IMR-90 (cell line): Measurements from ENCODE around the gene TAPT1. TPM values are rescaled to one million over a fixed set of nuclear protein-coding genes. Genes with fewer than 3 reads are reported as not detected.

Source experiments
- ATAC-seq: fragments of 200-7000 bp; cut with Tn5 transposase; 2 replicates; pipeline ENCODE4 v1.9.1; 2020; ENCODE audit warnings: low read depth, mild to moderate bottlenecking, moderate library complexity
- BruUV-seq: library from RNA; stranded (reverse); fragments of 400-500 nt; replicated peaks from 2 replicates; lab custom pipeline; 2021; lab: Mats Ljungman, UMichigan
- CTCF ChIA-PET: fragments of 300-600 bp; formaldehyde crosslinking; extraction: SDS; loops from one replicate; lab custom pipeline; 2021; ENCODE audit warnings: antibody characterized with exemption; lab: Yijun Ruan, JAX
- POLR2A ChIA-PET: fragments of 300-600 bp; sonication (Branson Sonifier 250); formaldehyde crosslinking; loops from one replicate; lab custom pipeline; 2022; ENCODE audit warnings: antibody characterized with exemption; ENCODE audit not compliant: unreplicated experiment; lab: Charles Lee
- DNase-seq: peaks from one replicate; pipeline ENCODE4 v3.0.0; 2013
- H2AFZ ChIP-seq: replicated peaks from 2 replicates; pipeline ENCODE3; 2013; ENCODE audit warnings: low read length, mild to moderate bottlenecking; ENCODE audit not compliant: poor library complexity
- H2AK5ac ChIP-seq: 2 replicates; pipeline ENCODE4 v1.6.1; 2013; ENCODE audit warnings: low read depth, low read length, inconsistent platforms
- H2AK9ac ChIP-seq: replicated peaks from 2 replicates; pipeline ENCODE3; 2013; ENCODE audit warnings: mild to moderate bottlenecking, low read depth, low read length, moderate library complexity; ENCODE audit not compliant: poor library complexity
- H2BK120ac ChIP-seq: 2 replicates; pipeline ENCODE4 v1.6.1; 2013; ENCODE audit warnings: low read depth, low read length, inconsistent platforms
- H2BK15ac ChIP-seq: 3 replicates; pipeline ENCODE4 v1.6.1; 2013; ENCODE audit warnings: low read depth, low read length, inconsistent platforms
- H2BK20ac ChIP-seq: 2 replicates; pipeline ENCODE4 v1.6.1; 2013; ENCODE audit warnings: low read depth, mild to moderate bottlenecking, inconsistent platforms, low read length, moderate library complexity
- H2BK5ac ChIP-seq: 2 replicates; pipeline ENCODE4 v1.6.1; 2013; ENCODE audit warnings: mild to moderate bottlenecking, low read depth, low read length, inconsistent platforms; ENCODE audit not compliant: poor library complexity, severe bottlenecking
- H3K14ac ChIP-seq: replicated peaks from 2 replicates; pipeline ENCODE4 v1.6.1; 2013; ENCODE audit warnings: low read depth, low read length, inconsistent platforms
- H3K18ac ChIP-seq: 2 replicates; pipeline ENCODE4 v1.6.1; 2013; ENCODE audit warnings: low read depth, low read length, control low read depth
- H3K23ac ChIP-seq: 2 replicates; pipeline ENCODE4 v1.6.1; 2013; ENCODE audit warnings: low read depth, low read length, inconsistent platforms
- H3K27ac ChIP-seq: 2 replicates; pipeline ENCODE4 v1.5.1; 2013; ENCODE audit warnings: mild to moderate bottlenecking, control low read depth, low read length; ENCODE audit not compliant: insufficient read depth
- H3K27me3 ChIP-seq: 2 replicates; pipeline ENCODE4 v1.6.1; 2013; ENCODE audit warnings: low read length; ENCODE audit not compliant: control insufficient read depth, insufficient read depth
- H3K36me3 ChIP-seq: 2 replicates; pipeline ENCODE4 v1.6.1; 2013; ENCODE audit warnings: low read length, mixed read lengths; ENCODE audit not compliant: control insufficient read depth, insufficient read depth
- H3K4ac ChIP-seq: 2 replicates; pipeline ENCODE4 v1.6.1; 2013; ENCODE audit warnings: low read depth, low read length, inconsistent platforms
- H3K4me1 ChIP-seq: 2 replicates; pipeline ENCODE4 v1.6.1; 2013; ENCODE audit warnings: low read length, mixed read lengths; ENCODE audit not compliant: control insufficient read depth, insufficient read depth
- H3K4me2 ChIP-seq: 2 replicates; pipeline ENCODE4 v1.6.1; 2013; ENCODE audit warnings: low read depth, mild to moderate bottlenecking, control low read depth, low read length, moderate library complexity
- H3K4me3 ChIP-seq: 2 replicates; pipeline ENCODE4 v1.5.1; 2013; ENCODE audit warnings: low read depth, mild to moderate bottlenecking, control low read depth, low read length, moderate library complexity; ENCODE audit not compliant: insufficient read depth
- H3K56ac ChIP-seq: 2 replicates; pipeline ENCODE4 v1.6.1; 2013; ENCODE audit warnings: low read length, inconsistent platforms; ENCODE audit not compliant: insufficient read depth; ENCODE audit errors: extremely low read depth
- H3K79me1 ChIP-seq, 2 experiments: 2 replicates each; pipeline ENCODE4 v1.6.1; 2013; ENCODE audit warnings: low read length in 2 of 2, inconsistent platforms in 1 of 2, low read depth in 1 of 2
- H3K9ac ChIP-seq: 2 replicates; pipeline ENCODE4 v1.6.1; 2013; ENCODE audit warnings: low read depth, low read length, control low read depth
- H3K9me1 ChIP-seq: 2 replicates; pipeline ENCODE4 v1.6.1; 2013; ENCODE audit warnings: low read length, inconsistent platforms; ENCODE audit not compliant: insufficient read depth
- H3K9me3 ChIP-seq: 2 replicates; pipeline ENCODE4 v1.6.1; 2013; ENCODE audit warnings: low read length; ENCODE audit not compliant: control insufficient read depth, insufficient read depth
- H4K20me1 ChIP-seq: 2 replicates; pipeline ENCODE4 v1.6.1; 2013; ENCODE audit warnings: low read length, inconsistent platforms; ENCODE audit not compliant: insufficient read depth
- H4K5ac ChIP-seq: 2 replicates; pipeline ENCODE4 v1.6.1; 2013; ENCODE audit warnings: mild to moderate bottlenecking, low read depth, low read length, control low read depth
- H4K8ac ChIP-seq, 2 experiments: 2 replicates each; pipeline ENCODE4 v1.6.1; 2013; ENCODE audit warnings: low read depth in 2 of 2, low read length in 2 of 2, control low read depth in 1 of 2, inconsistent platforms in 1 of 2
- H4K91ac ChIP-seq: 2 replicates; pipeline ENCODE4 v1.6.1; 2013; ENCODE audit warnings: low read depth, low read length, inconsistent platforms; ENCODE audit not compliant: insufficient read depth
- BHLHE40 ChIP-seq: fragments of 150-350 bp; IDR thresholded peaks from 2 replicates; pipeline ENCODE4 v1.6.1; 2016; ENCODE audit warnings: mild to moderate bottlenecking, low read depth, low read length
- CEBPB ChIP-seq: IDR thresholded peaks from 2 replicates; pipeline ENCODE4 v1.6.1; 2012; ENCODE audit warnings: low read depth, low read length, improper control_type of control experiment
- POLR2A ChIP-seq: IDR thresholded peaks from 2 replicates; pipeline ENCODE4 v1.6.1; 2012; ENCODE audit warnings: mild to moderate bottlenecking, low read depth, low read length
- WGBS, 2 experiments: methylation state at CpG; one replicate each; pipeline versions ENCODE4 v1.1.5 to v1.1.7; 2013; ENCODE audit warnings: missing lambda C conversion rate in 2 of 2; ENCODE audit not compliant: insufficient read length in 1 of 2; ENCODE audit errors: extremely low coverage in 2 of 2; 5-methylcytosine and 5-hydroxymethylcytosine counted together
- dilution Hi-C: fragments of 300-500 bp; cut with HindIII; formaldehyde crosslinking; loops from one replicate; pipeline ENCODE4 v1.14.3; 2018; ENCODE audit warnings: low sequenced_read_pairs; ENCODE audit not compliant: unreplicated experiment
- in situ Hi-C: fragments of 300-500 bp; cut with MboI; formaldehyde crosslinking; loops from 3 replicates; pipeline ENCODE4 v1.14.3; 2019; ENCODE audit warnings: low sequenced_read_pairs, inconsistent platforms, mixed read lengths
- intact Hi-C: fragments of 100-400 bp; cut with micrococcal nuclease; formaldehyde crosslinking; loops from 2 replicates; pipeline ENCODE4 v1.10.0; 2022
- polyA plus RNA-seq, 3 experiments: library from polyadenylated mRNA; depleted of rRNA; stranded (reverse); fragments of >200 nt; gene quantifications; 2 replicates each; pipeline ENCODE4 v1.2.3, GENCODE V29; 2012; ENCODE audit warnings: low replicate concordance in 1 of 3
- total RNA-seq: library from RNA; depleted of rRNA; stranded (reverse); fragments of >200 nt; gene quantifications from 2 replicates; pipeline ENCODE4 v1.2.3, GENCODE V29; 2012

Gene TAPT1
- total and polyA plus RNA-seq, 2 of the 4 experiments (the other 2 are of a cell fraction): 5.6 to 12.2 TPM

- dilution Hi-C loops (no loop called here), intact Hi-C loops (loop anchor here (5.0 to 10.0 kb wide), 2 partner anchors 37 to 751 kb away; no protein-coding TSS in a partner anchor), in situ Hi-C loops (no loop called here)
- Histone ChIP-seq H2BK5ac (peak overlapping the region; percentile 13), H3K14ac (no peak overlapping the region), H3K18ac (no peak overlapping the region; the same call in 1 of the 2 replicates), H3K27me3 (no peaks in the 10 kb centered on the region), H3K23ac (peak overlapping the region; percentile 49; the same call in 1 of the 2 replicates), H3K9me3 (no peaks in the 10 kb centered on the region), H3K4me1 (no peaks in the 10 kb centered on the region; the same call in 1 of the 2 replicates), H3K36me3 (no peaks in the 10 kb centered on the region), H2AK5ac (no peak overlapping the region), H3K56ac (0 out of 2 replicates have a peak overlapping the region, but pooled peaks have one; percentile 47), H4K20me1 (peaks cover 3% of the 10 kb centered on the region; the same call in 1 of the 2 replicates), H2AK9ac (no peak overlapping the region), H4K8ac (peak overlapping the region in 1 of 2 experiments; percentile 58; a peak in 1 of 4 replicates), H2BK15ac (no peak overlapping the region), H3K79me1 (peaks cover 7 to 23% of the 10 kb centered on the region in 2 experiments), H2BK120ac (no peak overlapping the region), H3K4me3 (peak overlapping the region; percentile 96), H3K27ac (peak overlapping the region; percentile 69; the same call in 1 of the 2 replicates), H4K91ac (no peak overlapping the region), H2BK20ac (no peak overlapping the region), H2AFZ (peak overlapping the region; percentile 93), H3K4ac (no peak overlapping the region), H4K5ac (no peak overlapping the region), H3K9ac (peak overlapping the region; percentile 93), H3K9me1 (no peaks in the 10 kb centered on the region), H3K4me2 (peak overlapping the region; percentile 88)
- peak; percentile 41 for DNase-seq
- ChIA-PET POLR2A (no interaction called here), CTCF (interaction anchor here (0.5 kb wide), 1 partner anchor 545 kb away, joined by 3 read pairs; no protein-coding TSS in a partner anchor)
- BruUV-seq: TSS peak; percentile 34
- no peak for ATAC-seq
- TF ChIP-seq POLR2A: no peak
- no peak for TF ChIP-seq BHLHE40
- peak; percentile 42; the same call in 1 of the 2 replicates for TF ChIP-seq CEBPB
- WGBS, 2 experiments: no CpG with 5 or more reads among the region's 6 CpGs
Observed at GRCh38 chr4:16225167-16225862, 956 bp downstream of the TAPT1 start.
